Panc1 (cell line): Measurements from ENCODE around the gene WLS.

Source experiments
- POLR2AphosphoS5 ChIP-seq: IDR thresholded peaks from 2 replicates; pipeline ENCODE4 v1.6.1; 2012; ENCODE audit warnings: mild to moderate bottlenecking, low read depth, low read length, moderate library complexity
- TF ChIP-seq, protein P1 (sequence below): fragments of 450-650 bp; IDR thresholded peaks from 2 replicates; pipeline ENCODE4 v1.5.1; 2017; ENCODE audit warnings: mild to moderate bottlenecking
- TF ChIP-seq, protein P2 (sequence below), 2 experiments: IDR thresholded peaks; 2 replicates each; pipeline ENCODE4 v1.6.1; 2011 to 2012; ENCODE audit warnings: low read depth in 2 of 2, control low read depth in 1 of 2, low read length in 1 of 2, mild to moderate bottlenecking in 1 of 2, moderate library complexity in 1 of 2; ENCODE audit not compliant: insufficient read depth in 1 of 2

DNA sequence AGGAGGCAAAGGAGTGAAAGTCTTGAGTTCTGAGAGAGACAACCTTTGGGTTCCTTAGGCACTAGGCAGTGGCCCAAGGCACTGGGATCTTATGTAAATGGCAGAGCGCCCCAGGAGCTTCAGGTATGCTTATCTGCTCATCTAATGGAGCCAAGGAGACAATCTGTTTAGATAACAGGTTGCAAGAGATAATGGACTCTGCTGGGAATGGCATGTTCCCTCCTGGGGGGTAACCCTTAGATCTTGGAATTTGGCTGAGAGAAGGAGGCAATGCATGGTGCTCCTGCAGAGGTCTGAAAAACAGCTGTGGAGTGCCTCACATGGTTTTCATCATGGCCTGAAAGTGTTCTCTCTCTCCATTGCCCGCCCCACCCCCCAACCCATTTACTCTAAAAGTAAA is 44.1 kb upstream of the WLS start:
- TF ChIP-seq, protein P1, sequence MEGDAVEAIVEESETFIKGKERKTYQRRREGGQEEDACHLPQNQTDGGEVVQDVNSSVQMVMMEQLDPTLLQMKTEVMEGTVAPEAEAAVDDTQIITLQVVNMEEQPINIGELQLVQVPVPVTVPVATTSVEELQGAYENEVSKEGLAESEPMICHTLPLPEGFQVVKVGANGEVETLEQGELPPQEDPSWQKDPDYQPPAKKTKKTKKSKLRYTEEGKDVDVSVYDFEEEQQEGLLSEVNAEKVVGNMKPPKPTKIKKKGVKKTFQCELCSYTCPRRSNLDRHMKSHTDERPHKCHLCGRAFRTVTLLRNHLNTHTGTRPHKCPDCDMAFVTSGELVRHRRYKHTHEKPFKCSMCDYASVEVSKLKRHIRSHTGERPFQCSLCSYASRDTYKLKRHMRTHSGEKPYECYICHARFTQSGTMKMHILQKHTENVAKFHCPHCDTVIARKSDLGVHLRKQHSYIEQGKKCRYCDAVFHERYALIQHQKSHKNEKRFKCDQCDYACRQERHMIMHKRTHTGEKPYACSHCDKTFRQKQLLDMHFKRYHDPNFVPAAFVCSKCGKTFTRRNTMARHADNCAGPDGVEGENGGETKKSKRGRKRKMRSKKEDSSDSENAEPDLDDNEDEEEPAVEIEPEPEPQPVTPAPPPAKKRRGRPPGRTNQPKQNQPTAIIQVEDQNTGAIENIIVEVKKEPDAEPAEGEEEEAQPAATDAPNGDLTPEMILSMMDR: no peak
- TF ChIP-seq POLR2AphosphoS5: no peak
- TF ChIP-seq, protein P2, sequence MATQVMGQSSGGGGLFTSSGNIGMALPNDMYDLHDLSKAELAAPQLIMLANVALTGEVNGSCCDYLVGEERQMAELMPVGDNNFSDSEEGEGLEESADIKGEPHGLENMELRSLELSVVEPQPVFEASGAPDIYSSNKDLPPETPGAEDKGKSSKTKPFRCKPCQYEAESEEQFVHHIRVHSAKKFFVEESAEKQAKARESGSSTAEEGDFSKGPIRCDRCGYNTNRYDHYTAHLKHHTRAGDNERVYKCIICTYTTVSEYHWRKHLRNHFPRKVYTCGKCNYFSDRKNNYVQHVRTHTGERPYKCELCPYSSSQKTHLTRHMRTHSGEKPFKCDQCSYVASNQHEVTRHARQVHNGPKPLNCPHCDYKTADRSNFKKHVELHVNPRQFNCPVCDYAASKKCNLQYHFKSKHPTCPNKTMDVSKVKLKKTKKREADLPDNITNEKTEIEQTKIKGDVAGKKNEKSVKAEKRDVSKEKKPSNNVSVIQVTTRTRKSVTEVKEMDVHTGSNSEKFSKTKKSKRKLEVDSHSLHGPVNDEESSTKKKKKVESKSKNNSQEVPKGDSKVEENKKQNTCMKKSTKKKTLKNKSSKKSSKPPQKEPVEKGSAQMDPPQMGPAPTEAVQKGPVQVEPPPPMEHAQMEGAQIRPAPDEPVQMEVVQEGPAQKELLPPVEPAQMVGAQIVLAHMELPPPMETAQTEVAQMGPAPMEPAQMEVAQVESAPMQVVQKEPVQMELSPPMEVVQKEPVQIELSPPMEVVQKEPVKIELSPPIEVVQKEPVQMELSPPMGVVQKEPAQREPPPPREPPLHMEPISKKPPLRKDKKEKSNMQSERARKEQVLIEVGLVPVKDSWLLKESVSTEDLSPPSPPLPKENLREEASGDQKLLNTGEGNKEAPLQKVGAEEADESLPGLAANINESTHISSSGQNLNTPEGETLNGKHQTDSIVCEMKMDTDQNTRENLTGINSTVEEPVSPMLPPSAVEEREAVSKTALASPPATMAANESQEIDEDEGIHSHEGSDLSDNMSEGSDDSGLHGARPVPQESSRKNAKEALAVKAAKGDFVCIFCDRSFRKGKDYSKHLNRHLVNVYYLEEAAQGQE (IDR thresholded peaks at IDR 0.05; ENCODE audit: insufficient read depth in 1 of 2, low read depth in 2 of 2, low read length in 1 of 2): no peak
